HepG2 (cell line): ENCODE results near the gene ATP2B2.

Experiments
- FOXJ3 ChIP-seq: sonication (generic); formaldehyde crosslinking; IDR thresholded peaks from 2 replicates; pipeline ENCODE4 v1.4.0; 2020; ENCODE audit warnings: missing genetic modification reagents, mild to moderate bottlenecking, borderline replicate concordance
- POLR2A ChIP-seq, 2 experiments: IDR thresholded peaks; 2 replicates each; pipeline ENCODE4 v1.6.1; 2011; ENCODE audit warnings: low read depth in 2 of 2, low read length in 2 of 2, mild to moderate bottlenecking in 1 of 2, moderate library complexity in 1 of 2; ENCODE audit not compliant: insufficient read depth in 1 of 2
- RELA ChIP-seq: sonication (generic); formaldehyde crosslinking; IDR thresholded peaks from 2 replicates; pipeline ENCODE4 v1.4.0; 2020; ENCODE audit warnings: missing genetic modification reagents
- U2AF1 ChIP-seq: fragments of 200-400 bp; formaldehyde crosslinking; optimal IDR thresholded peaks from 2 replicates; pipeline ENCODE3; 2017; ENCODE audit warnings: mild to moderate bottlenecking, low read depth, low read length
- ZNF24 ChIP-seq: fragments of 450-650 bp; IDR thresholded peaks from 2 replicates; pipeline ENCODE4 v1.6.1; 2017; ENCODE audit warnings: antibody characterized with exemption, mild to moderate bottlenecking
- ZNF724P ChIP-seq: sonication (generic); formaldehyde crosslinking; IDR thresholded peaks from 2 replicates; pipeline ENCODE4 v1.8.0; 2022; ENCODE audit warnings: missing genetic modification reagents, borderline replicate concordance
- TF ChIP-seq, protein P1 (sequence below): sonication (generic); formaldehyde crosslinking; conservative IDR thresholded peaks from 2 replicates; pipeline ENCODE4 v1.4.0; 2020; ENCODE audit warnings: mild to moderate bottlenecking, missing genetic modification reagents, moderate library complexity
- TF ChIP-seq, protein P2 (sequence below): sonication (generic); formaldehyde crosslinking; IDR thresholded peaks from 2 replicates; pipeline ENCODE4 v1.4.0; 2020; ENCODE audit warnings: missing genetic modification reagents

DNA sequence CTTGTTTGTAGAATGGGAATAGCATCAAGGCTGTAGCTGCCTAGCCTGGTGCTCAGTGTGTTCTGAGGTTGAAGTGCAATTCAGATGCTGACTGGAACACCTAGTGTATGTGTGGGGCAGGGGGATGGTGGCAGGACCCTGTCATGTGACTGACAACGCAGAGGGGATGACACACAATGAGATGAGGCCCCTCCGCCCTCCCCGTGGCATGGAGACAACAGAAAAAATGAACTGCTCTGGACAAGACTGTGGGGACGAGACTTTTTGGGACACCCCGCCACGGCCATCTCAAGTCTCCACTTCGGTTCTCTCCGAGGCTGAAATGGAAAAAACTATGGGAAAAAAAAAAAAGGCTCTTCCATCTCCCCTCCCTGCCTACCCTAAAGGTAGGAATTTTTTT is 174.1 kb downstream of the ATP2B2 start:
- TF ChIP-seq U2AF1 (no peak), ZNF724P (CRISPR knock-in tag) (no peak), RELA (CRISPR knock-in tag) (no peak), POLR2A (IDR thresholded peaks at IDR 0.05; ENCODE audit: insufficient read depth in 1 of 2, low read depth in 2 of 2, low read length in 2 of 2) (no peak), FOXJ3 (CRISPR knock-in tag) (no peak), ZNF24 (no peak)
- TF ChIP-seq, protein P1, sequence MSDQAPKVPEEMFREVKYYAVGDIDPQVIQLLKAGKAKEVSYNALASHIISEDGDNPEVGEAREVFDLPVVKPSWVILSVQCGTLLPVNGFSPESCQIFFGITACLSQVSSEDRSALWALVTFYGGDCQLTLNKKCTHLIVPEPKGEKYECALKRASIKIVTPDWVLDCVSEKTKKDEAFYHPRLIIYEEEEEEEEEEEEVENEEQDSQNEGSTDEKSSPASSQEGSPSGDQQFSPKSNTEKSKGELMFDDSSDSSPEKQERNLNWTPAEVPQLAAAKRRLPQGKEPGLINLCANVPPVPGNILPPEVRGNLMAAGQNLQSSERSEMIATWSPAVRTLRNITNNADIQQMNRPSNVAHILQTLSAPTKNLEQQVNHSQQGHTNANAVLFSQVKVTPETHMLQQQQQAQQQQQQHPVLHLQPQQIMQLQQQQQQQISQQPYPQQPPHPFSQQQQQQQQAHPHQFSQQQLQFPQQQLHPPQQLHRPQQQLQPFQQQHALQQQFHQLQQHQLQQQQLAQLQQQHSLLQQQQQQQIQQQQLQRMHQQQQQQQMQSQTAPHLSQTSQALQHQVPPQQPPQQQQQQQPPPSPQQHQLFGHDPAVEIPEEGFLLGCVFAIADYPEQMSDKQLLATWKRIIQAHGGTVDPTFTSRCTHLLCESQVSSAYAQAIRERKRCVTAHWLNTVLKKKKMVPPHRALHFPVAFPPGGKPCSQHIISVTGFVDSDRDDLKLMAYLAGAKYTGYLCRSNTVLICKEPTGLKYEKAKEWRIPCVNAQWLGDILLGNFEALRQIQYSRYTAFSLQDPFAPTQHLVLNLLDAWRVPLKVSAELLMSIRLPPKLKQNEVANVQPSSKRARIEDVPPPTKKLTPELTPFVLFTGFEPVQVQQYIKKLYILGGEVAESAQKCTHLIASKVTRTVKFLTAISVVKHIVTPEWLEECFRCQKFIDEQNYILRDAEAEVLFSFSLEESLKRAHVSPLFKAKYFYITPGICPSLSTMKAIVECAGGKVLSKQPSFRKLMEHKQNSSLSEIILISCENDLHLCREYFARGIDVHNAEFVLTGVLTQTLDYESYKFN (CRISPR knock-in tag) = no peak
- TF ChIP-seq, protein P2, sequence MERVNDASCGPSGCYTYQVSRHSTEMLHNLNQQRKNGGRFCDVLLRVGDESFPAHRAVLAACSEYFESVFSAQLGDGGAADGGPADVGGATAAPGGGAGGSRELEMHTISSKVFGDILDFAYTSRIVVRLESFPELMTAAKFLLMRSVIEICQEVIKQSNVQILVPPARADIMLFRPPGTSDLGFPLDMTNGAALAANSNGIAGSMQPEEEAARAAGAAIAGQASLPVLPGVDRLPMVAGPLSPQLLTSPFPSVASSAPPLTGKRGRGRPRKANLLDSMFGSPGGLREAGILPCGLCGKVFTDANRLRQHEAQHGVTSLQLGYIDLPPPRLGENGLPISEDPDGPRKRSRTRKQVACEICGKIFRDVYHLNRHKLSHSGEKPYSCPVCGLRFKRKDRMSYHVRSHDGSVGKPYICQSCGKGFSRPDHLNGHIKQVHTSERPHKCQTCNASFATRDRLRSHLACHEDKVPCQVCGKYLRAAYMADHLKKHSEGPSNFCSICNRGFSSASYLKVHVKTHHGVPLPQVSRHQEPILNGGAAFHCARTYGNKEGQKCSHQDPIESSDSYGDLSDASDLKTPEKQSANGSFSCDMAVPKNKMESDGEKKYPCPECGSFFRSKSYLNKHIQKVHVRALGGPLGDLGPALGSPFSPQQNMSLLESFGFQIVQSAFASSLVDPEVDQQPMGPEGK (CRISPR knock-in tag) = no peak
